GM12878 (cell line): ENCODE measurements around the gene NIPAL4. TPM values are rescaled to one million over a fixed set of nuclear protein-coding genes. Genes with fewer than 3 reads are reported as not detected.
"Not testable (repeated sequence)": the region's sequence is repeated elsewhere in the genome, so short reads cannot be mapped to it uniquely, and the experiment has no call there.

Experiments
- ATAC-seq: fragments of 200-7000 bp; cut with Tn5 transposase; 3 replicates; pipeline ENCODE4 v1.9.1; 2020; ENCODE audit warnings: mild to moderate bottlenecking, moderate library complexity
- BruUV-seq: library from RNA; stranded (reverse); fragments of 400-500 nt; replicated peaks from 2 replicates; lab custom pipeline; 2021; lab: Mats Ljungman, UMichigan
- CTCF ChIA-PET: fragments of 300-600 bp; sonication (Branson Sonifier 250); formaldehyde crosslinking; extraction: SDS; loops from one replicate; lab custom pipeline; 2021; ENCODE audit warnings: inconsistent platforms; lab: Yijun Ruan, JAX
- POLR2A ChIA-PET: fragments of 350-600 bp; formaldehyde crosslinking; extraction: SDS; loops from one replicate; lab custom pipeline; 2021; ENCODE audit warnings: inconsistent platforms; lab: Charles Lee
- RAD21 ChIA-PET: fragments of 300-600 bp; sonication (Branson Sonifier 250); formaldehyde crosslinking; loops from one replicate; lab custom pipeline; 2023; ENCODE audit warnings: antibody characterized with exemption; ENCODE audit not compliant: unreplicated experiment; lab: Charles Lee
- SMC1A ChIA-PET: fragments of 300-600 bp; sonication (Branson Sonifier 250); formaldehyde crosslinking; loops from one replicate; lab custom pipeline; 2023; ENCODE audit not compliant: unreplicated experiment, uncharacterized antibody; lab: Charles Lee
- DNase-seq: peaks from one replicate; pipeline ENCODE4 v3.0.0-alpha.2; 2011; ENCODE audit warnings: low read depth, low spot score
- FAIRE-seq: peaks from 3 replicates; lab custom pipeline; 2011; peaks lifted over from hg19 to GRCh38; lab: Jason Lieb, UNC
- H2AFZ ChIP-seq: 2 replicates; pipeline ENCODE4 v1.6.0; 2011; ENCODE audit warnings: low read depth, low read length, control low read depth; ENCODE audit not compliant: control insufficient read depth
- H3K27ac ChIP-seq: 2 replicates; pipeline ENCODE4 v1.5.1; 2011; ENCODE audit warnings: control low read depth; ENCODE audit not compliant: control insufficient read depth, insufficient read depth
- H3K27me3 ChIP-seq, 2 experiments: replicated peaks in 1 of 2; 2 replicates each; pipeline versions ENCODE4 v1.6.0 to v1.6.1; 2011; ENCODE audit warnings: low read length in 1 of 2; ENCODE audit not compliant: control insufficient read depth in 2 of 2, insufficient read depth in 2 of 2
- H3K36me3 ChIP-seq, 2 experiments: 2 replicates each; pipeline ENCODE4 v1.5.1; 2011; ENCODE audit warnings: low read length in 1 of 2; ENCODE audit not compliant: control insufficient read depth in 2 of 2, insufficient read depth in 2 of 2
- H3K4me1 ChIP-seq: 2 replicates; pipeline ENCODE4 v1.6.1; 2011; ENCODE audit warnings: mild to moderate bottlenecking, low read length, moderate library complexity, mixed read lengths; ENCODE audit not compliant: control insufficient read depth, insufficient read depth
- H3K4me2 ChIP-seq: 2 replicates; pipeline ENCODE4 v1.6.0; 2011; ENCODE audit warnings: control low read depth; ENCODE audit not compliant: control insufficient read depth, insufficient read depth
- H3K4me3 ChIP-seq: fragments of 200-600 bp; sonication (generic); 2 replicates; pipeline ENCODE4 v1.5.1; 2016
- H3K79me2 ChIP-seq: 2 replicates; pipeline ENCODE4 v1.6.0; 2011; ENCODE audit warnings: low read length; ENCODE audit not compliant: control insufficient read depth, insufficient read depth
- H3K9ac ChIP-seq: 2 replicates; pipeline ENCODE4 v1.8.0; 2011; ENCODE audit warnings: low read length, control low read depth, mixed read lengths; ENCODE audit not compliant: control insufficient read depth, insufficient read depth
- H3K9me3 ChIP-seq: replicated peaks from 3 replicates; pipeline ENCODE4 v1.5.1; 2011; ENCODE audit warnings: mild to moderate bottlenecking, low read length; ENCODE audit not compliant: control insufficient read depth, insufficient read depth
- H4K20me1 ChIP-seq: 2 replicates; pipeline ENCODE4 v1.6.0; 2011; ENCODE audit not compliant: control insufficient read depth, insufficient read depth
- CREB1 ChIP-seq: IDR thresholded peaks from 2 replicates; pipeline ENCODE4 v1.6.1; 2012; ENCODE audit warnings: low read depth, mild to moderate bottlenecking, inconsistent platforms
- HDGF ChIP-seq: fragments of 450-650 bp; IDR thresholded peaks from 2 replicates; pipeline ENCODE4 v1.6.1; 2016; ENCODE audit warnings: antibody characterized with exemption
- JUNB ChIP-seq: IDR thresholded peaks from 2 replicates; pipeline ENCODE4 v1.6.1; 2016; ENCODE audit warnings: antibody characterized with exemption, mild to moderate bottlenecking
- JUND ChIP-seq: IDR thresholded peaks from 2 replicates; pipeline ENCODE4 v1.6.1; 2012; ENCODE audit warnings: low read depth, mild to moderate bottlenecking, low read length, improper control_type of control experiment, moderate library complexity
- MTA2 ChIP-seq: fragments of 450-650 bp; IDR thresholded peaks from 2 replicates; pipeline ENCODE4 v1.6.1; 2016; ENCODE audit warnings: low read depth, mild to moderate bottlenecking, moderate library complexity
- MTA3 ChIP-seq: IDR thresholded peaks from 2 replicates; pipeline ENCODE4 v1.6.1; 2012; ENCODE audit warnings: low read length, inconsistent platforms, borderline replicate concordance
- RCOR1 ChIP-seq: conservative IDR thresholded peaks from 2 replicates; pipeline ENCODE4 v1.6.1; 2012; ENCODE audit warnings: low read depth, low read length, improper control_type of control experiment
- SREBF1 ChIP-seq: IDR thresholded peaks from 2 replicates; pipeline ENCODE4 v1.6.1; 2012; ENCODE audit warnings: mild to moderate bottlenecking, low read length
- STAT1 ChIP-seq: fragments of 450-650 bp; conservative IDR thresholded peaks from 2 replicates; pipeline ENCODE4 v1.6.1; 2014; ENCODE audit warnings: antibody characterized with exemption, mild to moderate bottlenecking
- SUZ12 ChIP-seq: fragments of 200-600 bp; sonication (generic); IDR thresholded peaks from one replicate; pipeline ENCODE4 v1.6.1; 2018; ENCODE audit warnings: antibody characterized with exemption, mild to moderate bottlenecking; ENCODE audit not compliant: unreplicated experiment
- WGBS: methylation state at CpG from one replicate; pipeline ENCODE4 v1.1.6; 2016; ENCODE audit warnings: low lambda C conversion rate; ENCODE audit not compliant: insufficient replicate concordance, insufficient coverage; ENCODE audit errors: missing lambda C conversion rate; 5-methylcytosine and 5-hydroxymethylcytosine counted together
- in situ Hi-C: fragments of 300-500 bp; cut with MboI; formaldehyde crosslinking; loops from 9 replicates; pipeline ENCODE4 v1.14.3; 2018; ENCODE audit warnings: mixed read lengths
- intact Hi-C: fragments of 100-400 bp; cut with micrococcal nuclease; formaldehyde crosslinking; loops from one replicate; pipeline ENCODE4 v1.14.2; 2022; ENCODE audit not compliant: unreplicated experiment
- polyA plus RNA-seq, 11 experiments: library from polyadenylated mRNA; depleted of rRNA in 4 of 11; unstranded in 6 of 11; stranded (reverse) in 5 of 11; fragments of >200 nt; fragmentation: Nextera tagmentation in 4 of 11; fragmentation: Illumina TruSeq in 1 of 11; extraction: Ambion mirVana in 4 of 11; extraction: Trizol in 1 of 11; gene quantifications; 1 replicate in 1 of 11; 2 replicates in 10 of 11; pipeline versions ENCODE4 v1.2.1 to v1.2.3, GENCODE V29; 2011 to 2016; ENCODE audit warnings: inconsistent platforms in 2 of 11, missing spikeins in 2 of 11, low read depth in 1 of 11
- total RNA-seq, 4 experiments: library from RNA; depleted of rRNA in 3 of 4; stranded (reverse); fragments of >200 nt in 3 of 4; fragmentation: Illumina TruSeq in 1 of 4; extraction: Trizol in 1 of 4; gene quantifications; 2 replicates each; pipeline versions ENCODE4 v1.2.1 to v1.2.3, GENCODE V29; 2013 to 2021
- TF ChIP-seq, protein P1 (sequence below): fragments of 450-650 bp; IDR thresholded peaks from 2 replicates; pipeline ENCODE4 v1.6.1; 2016; ENCODE audit warnings: mild to moderate bottlenecking

NIPAL4 gene
- total and polyA plus RNA-seq, 10 of the 15 experiments (the other 5 are each of a cell fraction or from before 2014, with no cell fraction given) = 0.11 to 15.5 (median 5.9) TPM

DNA sequence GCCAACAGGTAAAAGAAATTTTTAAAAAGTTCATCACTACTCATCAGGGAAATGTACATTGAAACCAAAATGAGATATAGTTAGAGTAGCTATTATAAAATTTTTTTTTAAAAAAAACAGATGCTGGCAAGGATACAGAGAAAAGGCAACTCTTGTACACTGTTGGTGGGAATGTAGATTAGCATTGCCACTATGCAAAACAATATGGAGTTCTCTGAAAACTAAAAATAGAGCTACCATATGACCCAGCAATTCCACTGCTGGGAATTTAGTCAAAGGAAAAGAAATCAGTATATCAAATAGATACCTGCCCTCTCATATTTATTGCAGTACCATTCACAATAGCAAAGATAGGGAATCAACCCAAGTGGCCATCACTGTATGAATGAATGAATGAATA, 44.2 kb upstream of the NIPAL4 start:
- CTCF ChIA-PET = interaction anchor here (0.6 to 2.0 kb wide), 4 partner anchors 17 to 328 kb away, joined by 3 to 4 read pairs (median 4); partner anchors contain the start of gene LSM11
- intact Hi-C loops = no loop called here

DNA sequence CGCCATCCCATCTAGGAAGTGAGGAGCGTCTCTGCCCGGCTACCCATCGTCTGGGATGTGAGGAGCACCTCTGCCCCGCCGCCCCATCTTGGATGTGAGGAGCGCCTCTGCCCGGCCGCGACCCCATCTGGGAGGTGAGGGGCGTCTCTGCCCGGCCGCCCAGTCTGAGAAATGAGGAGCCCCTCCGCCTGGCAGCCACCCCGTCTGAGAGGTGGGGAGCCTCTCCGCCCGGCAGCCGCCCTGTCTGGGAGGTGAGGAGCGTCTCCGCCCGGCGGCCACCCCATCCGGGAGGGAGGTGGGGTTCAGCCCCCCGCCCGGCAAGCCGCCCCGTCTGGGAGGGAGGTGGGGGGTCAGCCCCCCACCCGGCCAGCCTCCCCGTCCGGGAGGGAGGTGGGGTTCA, 40.5 kb upstream of the NIPAL4 start:
- H3K27me3 ChIP-seq, CTCF ChIA-PET, DNase-seq, H4K20me1 ChIP-seq, H2AFZ ChIP-seq, in situ Hi-C loops, H3K9me3 ChIP-seq, BruUV-seq, POLR2A ChIA-PET, H3K79me2 ChIP-seq, H3K27ac ChIP-seq, RAD21 ChIA-PET, H3K4me3 ChIP-seq, FAIRE-seq, H3K4me1 ChIP-seq, intact Hi-C loops, H3K36me3 ChIP-seq, H3K9ac ChIP-seq, SMC1A ChIA-PET, H3K4me2 ChIP-seq, ATAC-seq: not testable (repeated sequence)
- WGBS = 91% methylated on average over 13 of the region's 30 CpGs

More for the DNA sequence above, 44.2 kb upstream of the NIPAL4 start:
- DNase-seq (no peak), ATAC-seq (no peak), FAIRE-seq (no peak)
- H4K20me1 ChIP-seq = no peaks in the 10 kb centered on the region
- H3K4me1 ChIP-seq = no peaks in the 10 kb centered on the region
- SMC1A ChIA-PET = interaction anchor here (0.6 to 1.2 kb wide), 3 partner anchors 10 to 1741 kb away, joined by 3 to 4 read pairs (median 4); no protein-coding TSS in a partner anchor
- H3K4me3 ChIP-seq = no peak overlapping the region
- no peaks in the 10 kb centered on the region for H3K27me3 ChIP-seq
- H3K9me3 ChIP-seq = no peaks in the 10 kb centered on the region; the same call in 2 of the 3 replicates
- H3K27ac ChIP-seq = no peak overlapping the region
- no peak overlapping the region for H3K9ac ChIP-seq
- H3K79me2 ChIP-seq = no peaks in the 10 kb centered on the region
- H2AFZ ChIP-seq = no peak overlapping the region
- RAD21 ChIA-PET = interaction anchor here (0.5 kb wide), 1 partner anchor 193 kb away, joined by 3 read pairs; no protein-coding TSS in a partner anchor
- in situ Hi-C loops = no loop called here
- TF ChIP-seq HDGF (no peak), MTA3 (no peak), JUNB (no peak), SREBF1 (no peak), RCOR1 (no peak), SUZ12 (no peak), STAT1 (no peak), JUND (no peak), CREB1 (no peak), MTA2 (no peak)
- TF ChIP-seq, protein P1, sequence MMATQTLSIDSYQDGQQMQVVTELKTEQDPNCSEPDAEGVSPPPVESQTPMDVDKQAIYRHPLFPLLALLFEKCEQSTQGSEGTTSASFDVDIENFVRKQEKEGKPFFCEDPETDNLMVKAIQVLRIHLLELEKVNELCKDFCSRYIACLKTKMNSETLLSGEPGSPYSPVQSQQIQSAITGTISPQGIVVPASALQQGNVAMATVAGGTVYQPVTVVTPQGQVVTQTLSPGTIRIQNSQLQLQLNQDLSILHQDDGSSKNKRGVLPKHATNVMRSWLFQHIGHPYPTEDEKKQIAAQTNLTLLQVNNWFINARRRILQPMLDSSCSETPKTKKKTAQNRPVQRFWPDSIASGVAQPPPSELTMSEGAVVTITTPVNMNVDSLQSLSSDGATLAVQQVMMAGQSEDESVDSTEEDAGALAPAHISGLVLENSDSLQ = no peak
- no TSS peak for BruUV-seq
- no peaks in the 10 kb centered on the region for H3K36me3 ChIP-seq
- H3K4me2 ChIP-seq = no peak overlapping the region
- POLR2A ChIA-PET = no interaction called here

- not testable (repeated sequence) for BruUV-seq
- in situ Hi-C loops (loop anchor here (5.0 kb wide), 1 partner anchor 287 kb away; no protein-coding TSS in a partner anchor), intact Hi-C loops (loop anchor here (5.0 kb wide), 1 partner anchor 237 kb away; no protein-coding TSS in a partner anchor)
Measured at GRCh38 chr5:157429920-157430319, 30.1 kb upstream of the NIPAL4 start.

More at GRCh38 chr5:157429920-157430319, 30.1 kb upstream of the NIPAL4 start:
- H4K20me1 ChIP-seq, H2AFZ ChIP-seq, H3K4me2 ChIP-seq, ATAC-seq, H3K36me3 ChIP-seq, POLR2A ChIA-PET, H3K4me1 ChIP-seq, H3K27me3 ChIP-seq, H3K79me2 ChIP-seq, H3K27ac ChIP-seq, H3K9ac ChIP-seq, FAIRE-seq, DNase-seq, H3K4me3 ChIP-seq, H3K9me3 ChIP-seq: not testable (repeated sequence)
- SMC1A ChIA-PET = interaction anchor here (1.3 to 5.2 kb wide), 3 partner anchors 42 to 289 kb away, joined by 3 to 119 read pairs (median 77); no protein-coding TSS in a partner anchor
- RAD21 ChIA-PET = interaction anchor here (4.1 to 5.4 kb wide), 3 partner anchors 41 to 314 kb away, joined by 26 to 93 read pairs (median 72); partner anchors contain the start of gene LSM11
- 78% methylated on average over 5 of the region's 5 CpGs for WGBS
- CTCF ChIA-PET = interaction anchor here (0.7 to 15.9 kb wide), 6 partner anchors 18 to 314 kb away, joined by 3 to 248 read pairs (median 28); partner anchors contain the start of genes LSM11 and NIPAL4
